Stimulated activated CD8-positive, alpha-beta memory T cell treated with anti-CD3 and anti-CD28 coated beads, Interleukin-7, amount 100 ng/mL, for 48 hours (primary cell): ENCODE measurements around the gene CHRDL2.

Experiments used
- DNase-seq, 2 donors: peaks; one replicate each; pipeline ENCODE4 v3.0.0-alpha.2; 2020; ENCODE audit warnings: low read depth in 1 of 2; ENCODE audit errors: extremely low read depth in 1 of 2

The CHRDL2 gene

GRCh38 chr11:74717221-74717969, 13.8 kb downstream of the CHRDL2 start:
- no peak for DNase-seq

- DNase-seq, result peak in 1 of 2 donors; percentile 22
Measured at GRCh38 chr11:74714904-74715303, 16.3 kb downstream of the CHRDL2 start.

GRCh38 chr11:74713686-74714085, 17.5 kb downstream of the CHRDL2 start:
- no peak for DNase-seq

- DNase-seq, result no peak
Measured at GRCh38 chr11:74710281-74710938, 20.8 kb downstream of the CHRDL2 start.

GRCh38 chr11:74709175-74709574, 22.1 kb downstream of the CHRDL2 start:
- DNase-seq, result no peak

- DNase-seq, result no peak
Measured at GRCh38 chr11:74707602-74708510, 23.4 kb downstream of the CHRDL2 start.

GRCh38 chr11:74707182-74707581, 24.0 kb downstream of the CHRDL2 start:
- DNase-seq, result no peak

- no peak for DNase-seq
Measured at GRCh38 chr11:74703211-74703610, 28.0 kb downstream of the CHRDL2 start.

- peak in 1 of 2 donors; percentile 15 for DNase-seq
Measured at GRCh38 chr11:74702383-74703007, 28.7 kb downstream of the CHRDL2 start.

- no peak for DNase-seq
Measured at GRCh38 chr11:74701351-74701750, 29.9 kb downstream of the CHRDL2 start.

GRCh38 chr11:74699615-74700396, 31.4 kb downstream of the CHRDL2 start:
- DNase-seq, result no peak

- DNase-seq, result no peak
Measured at GRCh38 chr11:74697722-74698121, 33.5 kb downstream of the CHRDL2 start.

GRCh38 chr11:74696939-74697675, 34.1 kb downstream of the CHRDL2 start:
- no peak for DNase-seq

- DNase-seq, result no peak
Measured at GRCh38 chr11:74696500-74696899, 34.7 kb downstream of the CHRDL2 start.

- DNase-seq, result no peak
Measured at GRCh38 chr11:74695705-74696280, 35.4 kb downstream of the CHRDL2 start.

- DNase-seq, result no peak
Measured at GRCh38 chr11:74694136-74694930, 36.9 kb downstream of the CHRDL2 start.

GRCh38 chr11:74693531-74693930, 37.7 kb downstream of the CHRDL2 start:
- DNase-seq, result no peak

GRCh38 chr11:74691755-74692154, 39.5 kb downstream of the CHRDL2 start:
- no peak for DNase-seq
